Uterus (tissue), 2 donors: Measurements from ENCODE around the gene CCT6B.
"Not testable (repeated sequence)": the region's sequence is repeated elsewhere in the genome, so short reads cannot be mapped to it uniquely, and the experiment has no call there.

Experiments used
- POLR2A ChIP-seq, 2 donors: fragments of 450-650 bp; IDR thresholded peaks; one replicate each; pipeline ENCODE4 v1.6.1; 2016; ENCODE audit warnings: antibody characterized with exemption in 2 of 2, mild to moderate bottlenecking in 1 of 2, moderate library complexity in 1 of 2
- TF ChIP-seq, protein P1 (sequence below), 4 experiments: fragments of 200-600 bp in 2 of 4; fragments of 450-650 bp in 2 of 4; sonication (generic) in 2 of 4; IDR thresholded peaks; one replicate each; pipeline ENCODE4 v1.5.1; 2016 to 2019; ENCODE audit warnings: antibody characterized with exemption in 4 of 4, mild to moderate bottlenecking in 2 of 4, moderate library complexity in 1 of 4

DNA sequence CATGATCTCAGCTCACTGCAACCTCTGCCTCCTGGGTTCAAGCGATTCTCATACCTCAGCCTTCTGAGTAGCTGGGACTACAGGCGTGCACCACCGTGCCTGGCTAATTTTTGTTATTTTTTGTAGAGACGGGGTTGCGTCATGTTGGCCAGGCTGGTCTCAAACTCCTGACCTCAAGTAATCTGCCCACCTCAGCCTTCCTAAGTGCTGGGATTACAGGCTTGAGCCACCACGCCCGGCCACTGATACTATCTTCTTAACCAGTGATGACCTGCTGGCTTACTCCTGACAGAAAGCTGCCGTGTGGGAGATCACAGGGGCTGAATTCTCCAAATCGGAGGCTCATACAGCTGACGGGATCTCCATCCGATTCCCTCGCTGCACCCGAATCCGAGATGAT, 39.7 kb upstream of the CCT6B start:
- TF ChIP-seq, protein P1, sequence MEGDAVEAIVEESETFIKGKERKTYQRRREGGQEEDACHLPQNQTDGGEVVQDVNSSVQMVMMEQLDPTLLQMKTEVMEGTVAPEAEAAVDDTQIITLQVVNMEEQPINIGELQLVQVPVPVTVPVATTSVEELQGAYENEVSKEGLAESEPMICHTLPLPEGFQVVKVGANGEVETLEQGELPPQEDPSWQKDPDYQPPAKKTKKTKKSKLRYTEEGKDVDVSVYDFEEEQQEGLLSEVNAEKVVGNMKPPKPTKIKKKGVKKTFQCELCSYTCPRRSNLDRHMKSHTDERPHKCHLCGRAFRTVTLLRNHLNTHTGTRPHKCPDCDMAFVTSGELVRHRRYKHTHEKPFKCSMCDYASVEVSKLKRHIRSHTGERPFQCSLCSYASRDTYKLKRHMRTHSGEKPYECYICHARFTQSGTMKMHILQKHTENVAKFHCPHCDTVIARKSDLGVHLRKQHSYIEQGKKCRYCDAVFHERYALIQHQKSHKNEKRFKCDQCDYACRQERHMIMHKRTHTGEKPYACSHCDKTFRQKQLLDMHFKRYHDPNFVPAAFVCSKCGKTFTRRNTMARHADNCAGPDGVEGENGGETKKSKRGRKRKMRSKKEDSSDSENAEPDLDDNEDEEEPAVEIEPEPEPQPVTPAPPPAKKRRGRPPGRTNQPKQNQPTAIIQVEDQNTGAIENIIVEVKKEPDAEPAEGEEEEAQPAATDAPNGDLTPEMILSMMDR (IDR thresholded peaks at IDR 0.05) = not testable (repeated sequence)
- not testable (repeated sequence) for TF ChIP-seq POLR2A (IDR thresholded peaks at IDR 0.05)
